HUES64 (cell line): ENCODE data around the gene XYLT1. TPM values are rescaled to one million over a fixed set of nuclear protein-coding genes. Genes with fewer than 3 reads are reported as not detected.

Experiments
- H3K27ac ChIP-seq: 2 replicates; pipeline ENCODE4 v1.7.0; 2013; ENCODE audit warnings: low read depth, low read length, inconsistent platforms
- H3K27me3 ChIP-seq: 2 replicates; pipeline ENCODE4 v1.6.1; 2013; ENCODE audit warnings: mild to moderate bottlenecking, low read length; ENCODE audit not compliant: insufficient read depth
- H3K36me3 ChIP-seq: 2 replicates; pipeline ENCODE4 v1.6.1; 2013; ENCODE audit warnings: mild to moderate bottlenecking, low read length; ENCODE audit not compliant: insufficient read depth
- H3K4me1 ChIP-seq: 2 replicates; pipeline ENCODE4 v1.6.1; 2013; ENCODE audit warnings: mild to moderate bottlenecking, low read length, moderate library complexity; ENCODE audit not compliant: insufficient read depth
- H3K4me3 ChIP-seq: 2 replicates; pipeline ENCODE4 v1.5.1; 2013; ENCODE audit warnings: mild to moderate bottlenecking, low read length, moderate library complexity
- H3K9ac ChIP-seq: 2 replicates; pipeline ENCODE4 v1.6.1; 2013; ENCODE audit warnings: mild to moderate bottlenecking, low read depth, low read length
- H3K9me3 ChIP-seq: 2 replicates; pipeline ENCODE4 v1.6.1; 2013; ENCODE audit warnings: low read depth, low read length; ENCODE audit not compliant: insufficient read depth
- WGBS: fragments of 150-250, 120-280 bp; methylation state at CpG from one replicate; pipeline ENCODE4 v1.1.7; 2013; ENCODE audit warnings: missing lambda C conversion rate; 5-methylcytosine and 5-hydroxymethylcytosine counted together
- polyA plus RNA-seq, 2 experiments: library from polyadenylated mRNA; stranded (reverse); fragments of 50-300 nt; gene quantifications; one replicate each; pipeline ENCODE4 v1.2.3, GENCODE V29; 2013

Gene XYLT1
- 6.0 TPM for polyA plus RNA-seq (2013, experiment 1 of 2)
- polyA plus RNA-seq (2013, experiment 2 of 2): 6.8 TPM

GRCh38 chr16:17470908-17471718 lies at the start of gene XYLT1:
TSS of gene XYLT1 (minus strand) at chr16:17470960. CDS start at chr16:17470796, 164 bp downstream.
- peaks cover 42% of the 10 kb centered on the region for H3K4me1 ChIP-seq
- H3K4me3 ChIP-seq: peak within 1 kb of the TSS; percentile 67
- no peaks in the 10 kb centered on the region for H3K9me3 ChIP-seq
- 13% methylated on average over 31 of the region's 36 CpGs for WGBS
- H3K36me3 ChIP-seq: no peaks in the 10 kb centered on the region
- H3K27ac ChIP-seq: no peak within 1 kb of the TSS
- peaks cover 23% of the 10 kb centered on the region for H3K27me3 ChIP-seq
- H3K9ac ChIP-seq: peak within 1 kb of the TSS; percentile 53

GRCh38 chr16:17520111-17520510 lies 49.4 kb upstream of the XYLT1 start:
- H3K9me3 ChIP-seq: no peaks in the 10 kb centered on the region
- H3K4me1 ChIP-seq: no peaks in the 10 kb centered on the region
- no peak overlapping the region for H3K4me3 ChIP-seq
- no peaks in the 10 kb centered on the region for H3K36me3 ChIP-seq
- 94% methylated on average over 3 of the region's 3 CpGs for WGBS
- H3K27ac ChIP-seq: no peak overlapping the region
- H3K9ac ChIP-seq: no peak overlapping the region
- no peaks in the 10 kb centered on the region for H3K27me3 ChIP-seq

- H3K9me3 ChIP-seq: no peaks in the 10 kb centered on the region
- no peak overlapping the region for H3K27ac ChIP-seq
- 92% methylated on average over 9 of the region's 9 CpGs for WGBS
- no peaks in the 10 kb centered on the region for H3K36me3 ChIP-seq
- no peaks in the 10 kb centered on the region for H3K27me3 ChIP-seq
- no peak overlapping the region for H3K4me3 ChIP-seq
- no peak overlapping the region for H3K9ac ChIP-seq
- H3K4me1 ChIP-seq: no peaks in the 10 kb centered on the region
Measured at GRCh38 chr16:17519101-17519955, 48.6 kb upstream of the XYLT1 start.

GRCh38 chr16:17518441-17518840 lies 47.7 kb upstream of the XYLT1 start:
- H3K4me3 ChIP-seq: no peak overlapping the region
- H3K9me3 ChIP-seq: no peaks in the 10 kb centered on the region
- H3K9ac ChIP-seq: no peak overlapping the region
- no peaks in the 10 kb centered on the region for H3K36me3 ChIP-seq
- H3K27me3 ChIP-seq: no peaks in the 10 kb centered on the region
- H3K27ac ChIP-seq: no peak overlapping the region
- 88% methylated on average over 3 of the region's 3 CpGs for WGBS
- H3K4me1 ChIP-seq: no peaks in the 10 kb centered on the region

- no peak overlapping the region for H3K27ac ChIP-seq
- no peak overlapping the region for H3K4me3 ChIP-seq
- H3K36me3 ChIP-seq: no peaks in the 10 kb centered on the region
- no peaks in the 10 kb centered on the region for H3K27me3 ChIP-seq
- 94% methylated on average over 10 of the region's 10 CpGs for WGBS
- H3K4me1 ChIP-seq: no peaks in the 10 kb centered on the region
- no peak overlapping the region for H3K9ac ChIP-seq
- H3K9me3 ChIP-seq: no peaks in the 10 kb centered on the region
Measured at GRCh38 chr16:17515421-17516210, 44.9 kb upstream of the XYLT1 start.

- no peaks in the 10 kb centered on the region for H3K27me3 ChIP-seq
- no peaks in the 10 kb centered on the region for H3K4me1 ChIP-seq
- no peaks in the 10 kb centered on the region for H3K36me3 ChIP-seq
- H3K4me3 ChIP-seq: no peak overlapping the region
- no peak overlapping the region for H3K27ac ChIP-seq
- peaks cover 14% of the 10 kb centered on the region for H3K9me3 ChIP-seq
- H3K9ac ChIP-seq: no peak overlapping the region
- WGBS: 88% methylated on average over 6 of the region's 6 CpGs
Measured at GRCh38 chr16:17512636-17513220, 42.0 kb upstream of the XYLT1 start.

GRCh38 chr16:17511340-17511739 lies 40.6 kb upstream of the XYLT1 start:
- peaks cover 14% of the 10 kb centered on the region for H3K9me3 ChIP-seq
- no peak overlapping the region for H3K27ac ChIP-seq
- H3K9ac ChIP-seq: no peak overlapping the region
- no peaks in the 10 kb centered on the region for H3K4me1 ChIP-seq
- no peaks in the 10 kb centered on the region for H3K27me3 ChIP-seq
- H3K4me3 ChIP-seq: no peak overlapping the region
- H3K36me3 ChIP-seq: no peaks in the 10 kb centered on the region

GRCh38 chr16:17510567-17510966 lies 39.8 kb upstream of the XYLT1 start:
- Histone ChIP-seq H3K27me3 (no peaks in the 10 kb centered on the region), H3K9me3 (peaks cover 14% of the 10 kb centered on the region), H3K36me3 (no peaks in the 10 kb centered on the region), H3K27ac (no peak overlapping the region), H3K9ac (no peak overlapping the region), H3K4me3 (no peak overlapping the region), H3K4me1 (no peaks in the 10 kb centered on the region)
- 95% methylated on average over 3 of the region's 3 CpGs for WGBS

GRCh38 chr16:17509194-17509593 lies 38.4 kb upstream of the XYLT1 start:
- no peaks in the 10 kb centered on the region for H3K4me1 ChIP-seq
- H3K9me3 ChIP-seq: peaks cover 17% of the 10 kb centered on the region
- H3K9ac ChIP-seq: no peak overlapping the region
- no peaks in the 10 kb centered on the region for H3K36me3 ChIP-seq
- no peaks in the 10 kb centered on the region for H3K27me3 ChIP-seq
- H3K27ac ChIP-seq: no peak overlapping the region
- H3K4me3 ChIP-seq: no peak overlapping the region
- 88% methylated on average over 3 of the region's 3 CpGs for WGBS

GRCh38 chr16:17508303-17508702 lies 37.5 kb upstream of the XYLT1 start:
- Histone ChIP-seq H3K9ac (no peak overlapping the region), H3K36me3 (no peaks in the 10 kb centered on the region), H3K27ac (no peak overlapping the region), H3K4me1 (no peaks in the 10 kb centered on the region), H3K4me3 (no peak overlapping the region), H3K27me3 (no peaks in the 10 kb centered on the region), H3K9me3 (peaks cover 19% of the 10 kb centered on the region)
- 96% methylated on average over 9 of the region's 9 CpGs for WGBS
